BLaER1 (cell line): Measurements from ENCODE around the gene OOEP.

Experiments
- H3K27ac ChIP-seq: shearing (Covaris generic); formaldehyde crosslinking; 2 replicates; pipeline ENCODE4 v1.8.1; 2022
- H3K27me3 ChIP-seq: shearing (Covaris generic); formaldehyde crosslinking; 2 replicates; pipeline ENCODE4 v1.8.1; 2022
- H3K36me3 ChIP-seq: shearing (Covaris generic); formaldehyde crosslinking; 2 replicates; pipeline ENCODE4 v1.8.1; 2022
- H3K4me1 ChIP-seq: shearing (Covaris generic); formaldehyde crosslinking; 2 replicates; pipeline ENCODE4 v1.8.1; 2022
- H3K4me2 ChIP-seq: shearing (Covaris generic); formaldehyde crosslinking; 2 replicates; pipeline ENCODE4 v1.8.1; 2022
- H3K4me3 ChIP-seq: shearing (Covaris generic); formaldehyde crosslinking; 2 replicates; pipeline ENCODE4 v1.8.1; 2022
- H3K9ac ChIP-seq: shearing (Covaris generic); formaldehyde crosslinking; 2 replicates; pipeline ENCODE4 v1.8.1; 2022
- H3K9me3 ChIP-seq: shearing (Covaris generic); formaldehyde crosslinking; 2 replicates; pipeline ENCODE4 v1.8.1; 2022
- H4K20me1 ChIP-seq: shearing (Covaris generic); formaldehyde crosslinking; 2 replicates; pipeline ENCODE4 v1.8.1; 2022
- Cebpa-rat ChIP-seq: shearing (Covaris generic); IDR thresholded peaks from 2 replicates; pipeline ENCODE4 v1.8.1; 2022

The OOEP gene

DNA sequence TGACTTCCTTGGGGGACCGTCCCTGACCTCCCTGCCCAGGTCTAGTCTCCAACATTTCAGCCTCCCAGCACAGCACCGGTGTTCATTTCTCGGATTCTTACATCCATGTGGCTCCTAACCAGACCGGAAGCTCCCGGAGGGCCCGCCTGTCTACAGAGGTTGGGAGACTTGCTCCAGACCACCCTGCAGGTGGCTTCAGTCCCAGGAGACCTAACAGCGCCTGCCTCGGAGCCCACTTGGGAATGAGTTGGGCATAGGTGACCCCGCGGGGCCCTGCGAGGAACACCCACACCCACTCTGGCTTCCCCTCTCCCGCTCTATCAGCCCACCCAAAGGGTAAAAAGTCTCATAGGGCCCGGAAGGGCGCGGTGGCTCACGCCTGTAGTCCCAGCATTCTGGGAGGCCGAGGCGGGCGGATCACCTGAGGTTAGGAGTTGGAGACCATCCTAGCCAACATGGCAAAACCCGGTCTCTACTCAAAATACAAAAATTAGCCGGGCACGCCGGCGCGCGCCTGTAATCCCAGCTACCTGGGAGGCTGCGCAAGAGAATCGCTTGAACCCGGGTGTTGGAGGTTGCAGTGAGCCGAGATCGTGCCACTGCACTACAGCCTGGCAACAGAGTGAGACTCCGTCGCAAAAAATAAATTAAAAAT, 21.0 kb downstream of the OOEP start:
- TF ChIP-seq Cebpa-rat, result no peak
- no peaks in the 10 kb centered on the region for H3K36me3 ChIP-seq
- no peak overlapping the region for H3K4me2 ChIP-seq
- no peak overlapping the region for H3K4me3 ChIP-seq
- H3K27me3 ChIP-seq, result no peaks in the 10 kb centered on the region; the same call in 1 of the 2 replicates
- H3K27ac ChIP-seq, result no peak overlapping the region
- peaks cover 6% of the 10 kb centered on the region for H3K9me3 ChIP-seq
- no peaks in the 10 kb centered on the region for H4K20me1 ChIP-seq
- H3K9ac ChIP-seq, result no peak overlapping the region
- H3K4me1 ChIP-seq, result no peaks in the 10 kb centered on the region

DNA sequence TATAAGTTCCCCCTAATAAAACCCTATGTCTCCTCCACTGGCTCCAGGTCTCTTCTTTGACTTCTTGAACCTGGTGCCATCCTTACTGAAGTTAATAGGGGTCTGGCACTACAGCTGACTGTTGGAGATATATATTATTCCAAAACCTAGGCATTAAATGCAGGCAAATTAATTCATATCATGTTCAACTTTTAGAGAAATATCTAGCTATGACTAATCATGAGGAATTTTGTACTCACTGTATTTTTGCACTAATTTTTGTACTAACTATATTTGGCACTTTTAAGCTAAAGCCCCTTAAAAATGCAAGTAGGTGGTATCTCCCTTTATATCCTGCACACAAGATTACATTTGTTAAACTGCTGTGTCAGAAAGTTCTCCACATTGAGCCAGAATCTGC, 26.5 kb downstream of the OOEP start:
- H3K9ac ChIP-seq, result no peak overlapping the region
- no peak overlapping the region for H3K4me2 ChIP-seq
- H3K27me3 ChIP-seq, result no peaks in the 10 kb centered on the region
- H4K20me1 ChIP-seq, result no peaks in the 10 kb centered on the region
- H3K4me1 ChIP-seq, result no peaks in the 10 kb centered on the region
- no peak for TF ChIP-seq Cebpa-rat
- H3K9me3 ChIP-seq, result no peaks in the 10 kb centered on the region
- H3K4me3 ChIP-seq, result no peak overlapping the region
- no peak overlapping the region for H3K27ac ChIP-seq
- no peaks in the 10 kb centered on the region for H3K36me3 ChIP-seq

DNA sequence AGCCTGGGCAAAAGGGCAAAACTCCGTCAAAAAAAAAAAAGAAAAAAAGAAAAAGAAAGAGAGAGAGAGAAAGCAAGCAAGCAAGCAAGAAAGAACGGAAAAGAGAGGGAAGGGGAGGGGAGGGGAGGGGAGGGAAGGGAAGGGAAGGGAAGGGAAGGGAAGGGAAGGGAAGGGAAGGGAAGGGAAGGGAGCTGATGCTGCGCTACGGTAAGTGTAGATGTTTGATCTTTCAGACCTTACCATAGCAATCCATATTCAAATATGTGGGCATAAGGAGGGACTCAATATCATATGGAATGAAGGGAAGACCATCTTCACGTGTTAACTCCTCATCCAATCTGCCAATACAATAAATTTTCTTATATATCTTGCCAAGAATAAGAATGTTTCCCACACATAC, 27.5 kb downstream of the OOEP start:
- Histone ChIP-seq H3K36me3 (no peaks in the 10 kb centered on the region), H3K27ac (no peak overlapping the region), H3K9ac (no peak overlapping the region), H3K27me3 (no peaks in the 10 kb centered on the region), H3K4me3 (no peak overlapping the region), H3K4me2 (no peak overlapping the region), H3K4me1 (no peaks in the 10 kb centered on the region), H4K20me1 (no peaks in the 10 kb centered on the region), H3K9me3 (no peaks in the 10 kb centered on the region)
- TF ChIP-seq Cebpa-rat, result no peak

DNA sequence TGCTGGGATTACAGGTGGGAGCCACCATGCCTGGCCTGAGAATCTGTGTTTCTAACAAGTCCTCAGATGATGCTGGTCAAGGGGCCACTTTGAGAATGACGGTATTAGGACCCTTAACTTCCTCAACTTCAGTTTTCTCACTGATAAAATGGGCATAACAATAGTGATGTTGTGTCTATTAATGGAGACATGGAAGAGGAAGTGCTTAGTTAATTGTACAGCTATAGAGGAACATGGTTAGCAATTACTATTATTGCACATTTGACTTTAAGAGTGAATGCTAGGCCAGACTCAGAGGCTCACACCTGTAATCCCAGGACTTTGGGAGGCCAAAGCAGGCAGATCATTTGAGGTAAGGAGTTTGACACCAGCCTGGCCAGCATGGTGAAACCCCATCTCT, 28.4 kb downstream of the OOEP start:
- H3K9ac ChIP-seq, result no peak overlapping the region
- no peak overlapping the region for H3K4me3 ChIP-seq
- no peaks in the 10 kb centered on the region for H3K36me3 ChIP-seq
- TF ChIP-seq Cebpa-rat, result no peak
- no peaks in the 10 kb centered on the region for H3K9me3 ChIP-seq
- no peak overlapping the region for H3K27ac ChIP-seq
- H4K20me1 ChIP-seq, result no peaks in the 10 kb centered on the region
- H3K4me2 ChIP-seq, result no peak overlapping the region
- no peaks in the 10 kb centered on the region for H3K4me1 ChIP-seq
- no peaks in the 10 kb centered on the region for H3K27me3 ChIP-seq

DNA sequence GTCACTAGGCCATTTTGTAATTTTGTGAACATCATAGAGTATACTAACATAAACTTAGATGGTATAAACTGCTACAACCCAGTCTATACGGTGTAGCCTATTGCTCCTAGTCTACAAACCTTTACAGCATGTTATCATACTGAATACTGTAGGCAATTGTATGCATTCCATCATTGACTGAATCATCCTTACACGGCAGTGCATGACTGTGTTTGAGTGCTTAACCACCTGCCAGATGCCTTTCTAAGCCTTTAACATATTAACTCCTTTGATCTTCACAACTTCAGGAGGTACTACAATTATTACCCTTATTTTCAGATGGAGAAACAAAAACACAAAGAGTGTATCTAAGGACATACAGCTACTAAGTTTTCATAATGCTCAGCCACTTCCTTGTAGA, 29.6 kb downstream of the OOEP start:
- H3K4me3 ChIP-seq, result no peak overlapping the region
- no peak overlapping the region for H3K27ac ChIP-seq
- no peaks in the 10 kb centered on the region for H3K36me3 ChIP-seq
- no peaks in the 10 kb centered on the region for H3K4me1 ChIP-seq
- no peak for TF ChIP-seq Cebpa-rat
- no peaks in the 10 kb centered on the region for H3K27me3 ChIP-seq
- H4K20me1 ChIP-seq, result no peaks in the 10 kb centered on the region
- no peaks in the 10 kb centered on the region for H3K9me3 ChIP-seq
- H3K9ac ChIP-seq, result no peak overlapping the region
- H3K4me2 ChIP-seq, result no peak overlapping the region

DNA sequence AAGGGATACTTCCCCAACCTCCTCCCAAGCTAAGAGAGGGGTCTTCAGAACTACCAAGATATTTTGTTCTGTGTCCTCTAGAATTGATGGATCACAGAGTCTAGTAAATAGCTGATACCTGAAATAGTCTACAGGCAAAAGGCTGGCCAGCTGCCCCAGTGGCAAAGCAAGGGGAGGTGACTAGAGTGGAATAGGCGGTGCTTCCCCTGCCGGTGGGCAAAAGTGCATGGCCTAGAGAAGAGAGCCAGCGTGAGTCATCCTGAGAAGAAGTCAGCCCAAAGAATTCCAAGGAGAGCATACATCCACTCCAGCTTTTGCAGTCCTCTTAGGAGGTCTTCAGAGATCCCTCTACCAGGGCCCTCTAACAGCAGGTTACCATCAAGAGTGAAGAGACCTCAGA, 30.4 kb downstream of the OOEP start:
- Histone ChIP-seq H3K4me3 (no peak overlapping the region), H3K27ac (no peak overlapping the region), H3K4me1 (no peaks in the 10 kb centered on the region), H3K9ac (no peak overlapping the region), H3K36me3 (no peaks in the 10 kb centered on the region), H3K9me3 (no peaks in the 10 kb centered on the region), H3K4me2 (no peak overlapping the region), H3K27me3 (no peaks in the 10 kb centered on the region), H4K20me1 (no peaks in the 10 kb centered on the region)
- no peak for TF ChIP-seq Cebpa-rat

DNA sequence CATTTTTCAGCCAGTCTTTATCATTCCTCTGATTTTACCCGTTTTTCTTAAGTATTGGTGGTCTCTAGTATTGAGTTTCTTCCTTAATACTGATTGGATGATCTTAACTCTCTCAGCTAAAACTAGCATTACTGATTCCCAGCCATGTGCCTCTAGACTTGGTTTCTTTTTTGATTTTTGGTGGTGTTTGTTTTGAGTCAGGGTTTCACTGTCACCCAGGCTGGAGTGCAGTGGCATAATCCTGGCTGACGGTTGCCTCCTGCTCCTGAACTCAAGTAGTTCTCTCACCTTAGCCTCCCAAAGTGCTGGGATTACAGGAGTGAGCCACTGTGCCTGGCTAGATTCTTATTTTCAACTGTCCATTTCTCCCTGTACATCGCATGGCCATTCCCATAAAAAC, 40.5 kb downstream of the OOEP start:
- Histone ChIP-seq H3K27me3 (no peaks in the 10 kb centered on the region), H3K4me3 (no peak overlapping the region), H3K9ac (no peak overlapping the region), H4K20me1 (no peaks in the 10 kb centered on the region), H3K27ac (no peak overlapping the region), H3K4me2 (no peak overlapping the region), H3K4me1 (no peaks in the 10 kb centered on the region), H3K36me3 (no peaks in the 10 kb centered on the region), H3K9me3 (no peaks in the 10 kb centered on the region)
- no peak for TF ChIP-seq Cebpa-rat

DNA sequence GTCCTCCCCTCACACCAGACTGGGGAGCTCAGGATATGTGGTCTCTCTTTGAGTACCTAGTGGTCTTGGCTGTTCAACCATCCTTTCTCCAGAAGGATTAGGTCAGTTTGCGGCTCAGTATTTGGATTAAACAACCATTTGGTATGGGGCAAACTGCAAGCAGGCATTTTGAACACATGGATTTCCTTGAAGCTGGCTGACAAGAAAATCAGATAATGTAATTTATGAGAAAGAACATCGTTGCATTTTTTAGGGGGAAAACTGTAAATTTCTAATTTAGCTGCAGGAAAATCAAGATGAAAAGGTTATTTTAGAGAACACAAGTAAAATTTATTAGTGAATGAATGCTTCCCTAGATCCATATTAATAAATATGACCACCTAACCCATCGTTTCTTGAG, 40.9 kb downstream of the OOEP start:
- TF ChIP-seq Cebpa-rat, result no peak
- H3K4me2 ChIP-seq, result no peak overlapping the region
- no peaks in the 10 kb centered on the region for H4K20me1 ChIP-seq
- H3K4me1 ChIP-seq, result no peaks in the 10 kb centered on the region
- no peak overlapping the region for H3K9ac ChIP-seq
- H3K27me3 ChIP-seq, result no peaks in the 10 kb centered on the region
- H3K27ac ChIP-seq, result no peak overlapping the region
- H3K4me3 ChIP-seq, result no peak overlapping the region
- H3K36me3 ChIP-seq, result no peaks in the 10 kb centered on the region
- no peaks in the 10 kb centered on the region for H3K9me3 ChIP-seq

DNA sequence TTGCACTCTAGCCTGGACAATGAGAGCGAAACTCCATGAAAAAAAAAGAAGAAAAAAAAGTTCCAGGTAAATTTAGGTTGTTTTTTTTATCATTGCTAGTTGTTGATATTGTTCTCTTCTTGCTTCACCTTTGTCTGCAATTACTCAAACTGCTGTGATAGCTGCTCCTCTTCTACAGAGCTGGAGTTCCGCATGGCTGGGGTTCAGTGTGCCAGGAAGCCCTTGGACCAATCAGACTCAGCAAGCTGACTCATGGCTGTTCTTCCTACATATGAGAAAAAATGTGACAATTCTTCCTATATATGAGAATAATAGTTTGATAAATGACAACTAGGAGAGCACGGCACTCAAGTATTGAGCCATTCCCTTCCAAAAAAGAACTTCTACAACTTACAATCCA, 44.0 kb downstream of the OOEP start:
- no peak overlapping the region for H3K27ac ChIP-seq
- H3K36me3 ChIP-seq, result no peaks in the 10 kb centered on the region
- no peak for TF ChIP-seq Cebpa-rat
- no peak overlapping the region for H3K4me2 ChIP-seq
- no peaks in the 10 kb centered on the region for H3K9me3 ChIP-seq
- H3K27me3 ChIP-seq, result no peaks in the 10 kb centered on the region
- no peaks in the 10 kb centered on the region for H3K4me1 ChIP-seq
- no peaks in the 10 kb centered on the region for H4K20me1 ChIP-seq
- no peak overlapping the region for H3K4me3 ChIP-seq
- H3K9ac ChIP-seq, result no peak overlapping the region

DNA sequence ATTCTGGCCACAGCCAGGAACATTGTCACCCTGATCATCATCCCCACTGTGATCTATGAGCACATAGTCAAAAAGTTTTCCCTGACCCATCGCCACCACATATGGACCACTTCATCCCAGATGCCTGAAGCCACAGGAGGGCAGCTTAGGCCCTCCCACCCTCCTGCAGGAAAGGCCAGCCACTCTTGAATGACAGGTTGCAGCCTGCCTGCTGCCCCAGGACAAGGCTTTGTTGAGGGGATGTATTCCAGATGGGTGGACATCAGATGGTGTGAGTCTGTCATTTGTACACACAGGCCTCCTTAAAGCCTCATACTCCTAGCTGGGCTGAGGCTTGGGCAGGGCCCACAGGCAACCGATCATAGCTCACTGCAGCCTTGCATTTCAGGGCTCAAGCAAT, 46.4 kb downstream of the OOEP start:
- Histone ChIP-seq H3K9me3 (peaks cover 17% of the 10 kb centered on the region), H3K27ac (no peak overlapping the region), H3K27me3 (no peaks in the 10 kb centered on the region), H3K36me3 (no peaks in the 10 kb centered on the region), H3K4me3 (no peak overlapping the region), H3K4me1 (no peaks in the 10 kb centered on the region), H4K20me1 (no peaks in the 10 kb centered on the region), H3K9ac (no peak overlapping the region), H3K4me2 (no peak overlapping the region)
- TF ChIP-seq Cebpa-rat, result no peak
